IPS-18c (cell line): ENCODE data around the gene APBB2.
"Not testable (repeated sequence)": the region's sequence is repeated elsewhere in the genome, so short reads cannot be mapped to it uniquely, and the experiment has no call there.

Experiments
- H3K4me3 ChIP-seq: 2 replicates; pipeline ENCODE4 v1.7.0; 2013; ENCODE audit warnings: low read depth, mild to moderate bottlenecking, low read length, moderate library complexity; ENCODE audit not compliant: insufficient read depth
- H3K9me3 ChIP-seq: one replicate; pipeline ENCODE4 v1.6.1; 2013; ENCODE audit warnings: mild to moderate bottlenecking, low read length, moderate library complexity; ENCODE audit not compliant: control insufficient read depth, insufficient read depth

APBB2 gene

DNA sequence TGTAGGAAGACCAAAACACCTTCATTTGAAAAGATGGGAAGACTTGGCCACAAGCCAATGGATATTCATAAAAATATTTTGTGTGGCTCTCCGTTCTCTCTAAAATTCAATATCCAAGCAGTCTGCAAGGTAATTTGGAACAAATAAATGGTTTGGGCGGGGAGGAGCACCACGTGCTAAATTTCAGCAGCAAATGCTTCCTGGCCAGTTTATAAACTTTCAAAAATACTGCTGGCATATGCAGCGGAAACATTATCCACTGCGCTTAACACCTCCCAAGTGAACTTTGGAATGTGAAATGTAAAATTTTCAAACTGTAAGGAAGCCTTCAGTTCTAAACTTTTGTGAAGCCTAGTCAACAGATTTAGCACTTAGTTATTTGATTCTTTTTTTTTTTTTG is 273.6 kb downstream of the APBB2 start:
- H3K9me3 ChIP-seq: no peaks in the 10 kb centered on the region
- no peak overlapping the region for H3K4me3 ChIP-seq

DNA sequence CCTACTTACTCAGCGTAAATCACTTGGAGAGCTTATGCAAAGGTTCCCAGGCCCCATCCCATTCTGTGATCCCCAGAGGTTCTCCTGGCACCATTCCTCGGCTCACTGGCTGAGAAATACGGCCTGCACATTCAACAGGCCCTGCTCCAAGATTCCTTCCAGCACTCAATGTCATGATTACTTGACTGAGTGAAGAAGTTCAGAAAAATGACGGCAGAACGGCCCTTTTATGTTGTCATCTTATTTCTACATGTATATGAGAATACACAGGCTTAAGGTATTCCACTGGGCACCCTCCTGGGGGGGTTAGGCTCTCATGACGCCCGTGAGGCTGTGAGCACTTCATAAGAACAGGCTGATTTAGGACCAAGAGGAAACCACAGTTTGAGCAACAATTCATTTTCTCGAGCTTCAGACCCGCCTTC is 274.0 kb downstream of the APBB2 start:
- Histone ChIP-seq H3K4me3 (no peak overlapping the region), H3K9me3 (no peaks in the 10 kb centered on the region)

DNA sequence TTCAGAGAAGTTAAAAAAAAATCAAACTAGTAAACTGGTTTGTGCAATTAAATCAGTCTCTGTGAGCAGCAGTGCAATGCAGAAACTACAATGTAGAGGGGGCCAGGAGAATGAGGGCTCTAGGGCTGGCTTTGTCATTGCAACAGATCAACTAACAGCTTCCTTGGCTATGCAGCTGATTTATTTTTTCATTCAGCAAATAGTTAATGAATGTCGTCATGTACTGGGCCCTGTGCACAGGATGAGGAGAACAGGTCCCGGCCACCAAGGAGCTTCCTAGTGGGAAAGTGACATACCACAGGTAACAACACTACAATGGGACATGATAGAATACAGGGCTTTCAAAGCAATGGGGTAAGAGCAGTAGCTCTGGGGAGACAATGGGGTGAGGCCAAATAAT is 274.5 kb downstream of the APBB2 start:
- H3K9me3 ChIP-seq: no peaks in the 10 kb centered on the region
- H3K4me3 ChIP-seq: no peak overlapping the region

DNA sequence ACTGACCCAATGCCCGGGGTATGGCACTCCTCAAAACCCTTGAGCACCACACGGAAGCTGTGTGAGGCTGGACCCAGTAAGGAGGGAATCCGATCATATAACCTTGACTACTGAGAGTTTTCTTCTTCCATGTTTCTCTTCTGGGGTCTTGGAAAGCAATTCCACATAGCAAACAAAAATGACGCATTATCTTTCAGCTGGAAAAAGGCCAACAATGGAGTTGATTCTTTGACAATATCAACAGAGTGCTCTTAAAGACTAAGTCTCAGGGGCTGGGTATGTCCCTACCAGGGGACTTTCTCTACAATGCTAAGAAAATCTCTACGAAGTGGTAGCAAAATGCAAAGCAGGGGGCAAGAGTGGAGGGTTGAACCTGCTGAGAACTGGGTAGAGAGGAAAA is 276.0 kb downstream of the APBB2 start:
- no peak overlapping the region for H3K4me3 ChIP-seq
- H3K9me3 ChIP-seq: no peaks in the 10 kb centered on the region

DNA sequence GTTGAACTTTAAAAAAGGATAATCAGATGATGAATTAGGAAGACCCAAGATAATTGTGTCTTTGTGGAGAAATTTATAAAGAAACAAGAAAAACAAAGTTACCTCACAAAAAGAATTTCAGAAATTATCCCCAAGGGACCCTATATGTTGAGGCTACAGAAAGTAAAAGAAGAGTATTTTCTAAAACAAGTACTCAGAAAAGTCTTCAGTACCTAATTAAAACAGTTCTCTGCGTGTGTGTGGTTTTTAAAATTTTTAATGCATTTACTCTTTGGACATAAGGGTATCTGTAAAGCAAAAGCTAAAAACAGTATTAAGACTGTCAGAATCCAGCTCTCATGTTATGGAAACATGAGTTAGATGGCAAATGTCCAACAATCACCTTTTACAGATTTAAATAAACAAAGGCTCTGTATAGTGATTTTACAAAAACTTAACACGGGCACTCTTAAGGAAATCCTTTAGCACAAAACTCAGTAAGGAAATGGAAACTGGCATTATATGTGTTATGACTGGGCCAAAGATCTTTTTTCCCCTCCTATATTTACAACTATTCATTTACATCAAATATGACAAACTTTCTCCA is 277.1 kb downstream of the APBB2 start:
- Histone ChIP-seq H3K4me3 (no peak overlapping the region), H3K9me3 (no peaks in the 10 kb centered on the region)

DNA sequence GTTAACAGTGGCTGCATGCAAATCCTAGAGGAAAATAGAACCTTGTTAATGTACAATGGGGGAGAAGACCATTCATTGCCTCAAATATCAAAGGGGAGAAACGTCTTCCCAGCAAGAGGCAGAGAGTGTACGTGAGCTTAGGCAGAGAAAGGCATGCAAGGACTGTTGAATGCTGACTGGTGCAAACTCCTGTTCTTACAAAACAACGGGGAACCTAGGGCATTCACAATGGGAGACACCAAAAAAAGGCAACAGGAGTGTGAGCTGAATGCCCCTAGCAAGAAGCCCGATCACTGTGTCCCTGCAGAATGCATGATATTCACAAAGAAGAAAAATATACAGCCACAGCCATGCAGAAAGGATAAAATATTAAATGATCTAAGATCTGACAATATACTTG is 279.7 kb downstream of the APBB2 start:
- H3K9me3 ChIP-seq: no peaks in the 10 kb centered on the region
- H3K4me3 ChIP-seq: no peak overlapping the region

DNA sequence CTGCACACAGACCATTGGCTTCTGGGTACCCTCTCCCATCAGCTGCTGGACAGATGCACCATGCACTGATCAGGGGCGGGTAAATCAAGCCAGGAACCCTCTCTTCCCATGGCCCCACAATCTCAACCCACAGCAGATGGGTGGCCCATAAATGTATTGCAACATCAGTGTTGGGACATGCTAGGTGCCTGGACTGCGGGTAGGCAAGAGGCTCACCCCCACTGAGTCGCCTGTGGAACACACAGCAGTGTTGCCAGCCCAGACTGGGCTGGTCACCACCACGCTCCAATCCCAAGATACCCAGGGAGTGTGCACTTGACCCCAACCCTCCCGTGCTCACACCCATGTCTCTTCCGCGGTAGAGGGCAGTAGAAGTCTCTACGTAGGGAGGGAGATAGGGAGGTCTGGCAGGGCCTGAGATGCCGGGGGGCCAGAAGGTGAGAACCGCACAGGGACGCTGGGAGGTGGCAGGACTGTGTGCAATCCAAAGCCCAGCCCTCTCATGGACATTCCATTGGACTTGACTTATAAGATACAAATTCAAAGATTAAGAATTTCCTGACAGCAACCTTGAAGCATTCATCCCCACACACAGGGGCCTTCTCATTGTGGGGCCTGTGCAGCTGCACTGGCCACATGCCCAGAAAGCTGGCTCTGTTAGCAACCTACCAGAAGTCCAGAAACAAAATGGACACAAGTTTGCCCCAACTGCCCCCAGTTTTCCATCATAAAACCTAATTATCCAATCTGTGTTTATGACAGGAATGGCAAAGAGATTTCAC is 280.9 kb downstream of the APBB2 start:
- Histone ChIP-seq H3K4me3 (no peak overlapping the region), H3K9me3 (no peaks in the 10 kb centered on the region)

DNA sequence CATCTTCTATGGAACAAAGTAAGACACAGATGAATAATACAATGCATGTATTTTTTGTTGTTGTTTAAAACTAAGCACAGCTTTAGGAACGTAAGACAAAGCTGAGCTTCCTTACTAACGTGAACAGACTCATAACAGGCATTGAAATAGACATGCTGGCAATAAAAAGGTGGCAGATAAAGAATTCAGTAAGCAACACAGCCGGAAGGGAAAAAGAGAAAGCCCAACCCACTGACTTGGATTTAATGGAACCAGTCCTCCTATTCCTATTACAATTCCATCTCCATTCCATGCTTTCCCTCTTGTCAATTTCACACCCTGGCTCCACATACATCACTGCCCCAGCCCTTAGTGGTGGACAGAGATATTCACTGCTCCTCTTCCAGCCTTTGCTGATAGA is 282.5 kb downstream of the APBB2 start:
- H3K4me3 ChIP-seq: no peak overlapping the region
- no peaks in the 10 kb centered on the region for H3K9me3 ChIP-seq

DNA sequence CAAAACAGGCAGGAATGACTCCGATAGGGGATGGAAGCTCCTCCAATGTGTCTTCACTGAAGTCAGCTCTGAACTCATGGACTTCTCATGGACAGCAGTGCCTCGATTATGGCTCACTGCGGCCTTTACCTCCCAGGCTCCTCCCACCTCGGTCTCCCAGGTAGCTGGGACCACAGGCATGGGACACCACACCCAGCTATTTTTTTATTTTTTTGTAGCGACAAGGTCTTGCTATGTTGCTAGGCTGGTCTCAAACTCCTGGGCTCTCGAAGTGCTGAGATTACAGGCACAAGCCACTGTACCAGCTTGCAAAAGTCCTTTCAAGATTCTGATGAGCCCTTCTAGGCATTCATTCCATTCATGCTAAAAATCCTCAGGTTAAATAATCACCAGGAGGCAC is 283.1 kb downstream of the APBB2 start:
- Histone ChIP-seq H3K9me3 (no peaks in the 10 kb centered on the region), H3K4me3 (no peak overlapping the region)

DNA sequence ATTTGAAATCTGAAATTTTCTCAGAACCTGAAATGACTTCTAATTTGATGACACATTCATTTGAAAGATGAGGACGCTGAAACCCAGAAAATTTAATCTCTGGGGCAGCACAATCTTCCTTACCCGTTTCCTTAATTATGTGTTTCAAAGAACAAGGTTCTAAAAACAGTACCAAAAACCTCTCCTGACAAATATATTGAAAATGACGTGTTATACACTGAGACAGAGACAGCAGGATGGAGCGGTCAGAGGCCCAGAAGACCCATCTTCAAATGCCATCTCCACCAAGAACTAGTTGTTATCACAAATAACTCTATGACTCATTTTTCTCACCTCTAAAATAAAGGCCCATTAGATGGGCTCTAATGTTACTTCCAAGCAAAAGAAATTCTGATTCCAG is 287.3 kb downstream of the APBB2 start:
- Histone ChIP-seq H3K4me3 (no peak overlapping the region), H3K9me3 (no peaks in the 10 kb centered on the region)

DNA sequence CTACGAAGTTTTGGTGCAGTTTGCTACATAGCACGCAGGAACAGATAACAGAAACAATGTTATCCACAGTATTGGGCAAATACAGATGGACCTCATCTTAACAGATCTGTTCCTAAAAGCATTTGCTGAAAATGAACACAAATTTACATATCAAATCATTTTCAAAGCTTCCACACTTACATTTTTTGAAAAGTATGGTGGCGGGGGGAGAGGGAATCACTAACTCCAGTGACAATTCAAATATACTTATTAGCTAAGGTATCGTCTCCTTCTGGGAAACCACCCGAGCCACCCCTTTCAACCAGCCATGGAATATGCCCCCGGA is 289.6 kb downstream of the APBB2 start:
- Histone ChIP-seq H3K9me3 (no peaks in the 10 kb centered on the region), H3K4me3 (no peak overlapping the region)

DNA sequence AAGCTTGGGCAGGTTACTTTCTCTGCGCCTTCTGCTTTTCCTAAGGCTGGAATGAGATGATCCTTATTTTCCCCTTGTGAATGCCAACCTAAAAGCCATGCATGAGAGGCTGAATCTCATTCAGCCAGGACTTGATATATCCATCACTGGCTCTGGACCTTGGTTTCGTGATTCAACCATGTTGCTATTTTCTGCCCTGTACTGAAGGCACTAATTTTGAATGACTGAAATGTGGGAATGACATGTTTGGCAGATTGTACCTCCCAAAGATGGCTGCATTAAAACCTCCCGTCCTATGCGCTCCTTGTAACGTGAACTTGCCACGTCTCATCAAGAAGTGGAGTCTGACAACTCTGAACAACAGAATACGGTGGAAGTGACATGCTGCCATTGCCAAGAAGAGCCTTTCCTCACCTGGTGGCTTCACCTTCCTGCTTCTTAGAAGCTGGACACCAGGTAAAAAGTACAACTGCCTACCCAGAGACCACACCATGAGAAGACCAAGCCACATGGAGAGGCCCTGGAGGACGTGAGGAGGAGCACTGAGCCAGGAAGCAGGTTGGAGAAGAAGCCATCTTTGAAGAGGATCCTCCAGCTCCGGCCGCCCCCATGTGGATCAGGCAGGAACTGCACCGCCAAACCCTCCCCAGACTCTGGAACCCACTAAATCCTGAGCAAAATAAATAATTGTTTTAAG is 290.1 kb downstream of the APBB2 start:
- Histone ChIP-seq H3K4me3 (no peak overlapping the region), H3K9me3 (no peaks in the 10 kb centered on the region)

DNA sequence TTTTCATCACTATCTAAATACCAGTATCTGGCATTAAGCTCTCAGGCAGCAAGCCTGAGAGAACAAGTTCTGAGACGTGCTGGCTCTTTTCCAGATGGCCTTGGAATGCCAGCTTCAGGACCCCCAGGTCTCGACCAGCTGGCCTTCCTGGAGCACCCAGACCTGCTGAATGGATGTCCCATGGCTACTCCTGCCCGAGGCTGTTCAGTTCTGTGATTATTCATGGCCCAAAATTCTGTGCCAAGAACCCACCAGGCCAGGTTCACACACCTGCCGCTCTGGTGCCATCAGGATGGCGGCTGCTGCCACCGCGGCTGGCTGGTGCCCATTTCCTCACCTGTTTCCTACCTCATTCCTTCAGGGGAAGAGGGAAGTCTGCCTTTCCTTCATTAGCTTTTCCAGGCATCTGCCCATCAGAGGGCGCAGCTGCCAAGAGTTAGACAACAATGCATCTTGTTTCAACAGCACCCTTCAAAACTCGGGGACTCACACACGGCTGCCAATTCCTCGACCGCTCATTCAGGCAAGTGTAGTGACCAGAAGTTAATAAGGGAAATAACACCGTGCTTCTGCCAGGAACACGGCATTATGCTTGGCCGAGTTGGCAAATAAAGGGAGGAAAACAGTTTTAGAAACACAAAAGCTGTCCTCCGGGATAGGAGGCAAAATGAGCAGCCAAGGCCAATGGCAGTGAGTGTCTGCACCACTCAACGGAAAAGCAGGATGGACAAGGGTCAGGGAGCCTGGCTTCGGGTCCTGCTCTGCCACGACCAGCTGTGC is 290.8 kb downstream of the APBB2 start:
- no peak overlapping the region for H3K4me3 ChIP-seq
- no peaks in the 10 kb centered on the region for H3K9me3 ChIP-seq

DNA sequence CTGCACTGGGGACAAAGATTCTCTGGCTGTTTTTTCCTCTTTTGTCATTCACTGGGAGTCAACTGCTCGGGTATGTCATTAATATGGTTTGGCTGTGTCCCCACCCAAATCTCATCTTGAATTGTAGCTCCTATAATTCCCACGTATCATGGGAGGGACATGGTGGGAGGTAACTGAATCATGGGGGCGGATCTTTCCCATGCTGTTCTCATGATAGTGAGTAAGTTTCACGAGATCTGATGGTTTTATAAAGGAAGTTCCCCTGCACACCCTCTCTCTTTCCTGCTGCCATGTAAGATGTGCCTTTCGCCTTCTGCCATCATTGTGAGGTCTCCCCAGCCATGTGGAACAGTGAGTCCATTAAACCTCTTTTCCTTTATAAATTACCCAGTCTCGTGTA is 294.4 kb downstream of the APBB2 start:
- H3K4me3 ChIP-seq: not testable (repeated sequence)

DNA sequence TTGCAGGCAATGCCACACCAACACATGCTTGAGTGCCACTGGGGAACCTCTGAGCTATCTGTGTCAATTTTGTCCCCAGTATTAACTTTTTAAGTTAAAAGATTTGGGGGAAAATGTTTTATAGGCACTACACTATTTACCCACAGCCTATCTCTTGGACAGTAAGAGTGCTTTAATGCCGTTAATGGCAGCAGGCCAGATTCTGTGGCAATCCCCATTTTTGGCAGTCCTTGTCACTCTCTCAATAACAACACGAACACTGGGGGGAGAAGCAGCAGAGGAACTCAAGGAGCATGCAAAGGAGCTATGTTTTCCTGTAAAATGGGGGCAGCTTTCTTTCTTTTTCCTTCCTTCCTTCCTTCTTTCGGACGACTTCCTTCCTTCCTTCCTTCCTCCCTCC is 296.0 kb downstream of the APBB2 start:
- H3K4me3 ChIP-seq: no peak overlapping the region
- no peaks in the 10 kb centered on the region for H3K9me3 ChIP-seq

More for the DNA sequence above, 294.4 kb downstream of the APBB2 start:
- H3K9me3 ChIP-seq: not testable (repeated sequence)

DNA sequence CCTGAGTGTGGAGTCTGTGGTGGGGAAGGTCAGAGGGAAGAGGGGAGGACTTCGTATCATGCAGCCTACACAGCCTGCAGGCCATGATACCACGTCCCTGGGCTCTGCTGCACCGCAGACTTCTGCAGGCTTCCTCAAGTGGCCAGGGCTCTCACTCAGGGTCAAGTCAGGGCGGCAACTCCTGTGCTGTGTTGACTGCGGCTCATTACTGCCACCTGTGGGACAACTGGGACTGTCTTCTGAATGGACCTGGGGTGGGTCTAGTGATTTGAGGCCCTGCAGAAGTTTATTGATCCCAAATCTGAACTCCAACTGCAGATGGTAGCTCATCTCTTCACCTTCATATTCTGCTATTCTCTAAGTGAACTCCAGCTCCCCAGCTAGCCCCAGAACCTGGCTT is 297.5 kb downstream of the APBB2 start:
- no peaks in the 10 kb centered on the region for H3K9me3 ChIP-seq
- no peak overlapping the region for H3K4me3 ChIP-seq

DNA sequence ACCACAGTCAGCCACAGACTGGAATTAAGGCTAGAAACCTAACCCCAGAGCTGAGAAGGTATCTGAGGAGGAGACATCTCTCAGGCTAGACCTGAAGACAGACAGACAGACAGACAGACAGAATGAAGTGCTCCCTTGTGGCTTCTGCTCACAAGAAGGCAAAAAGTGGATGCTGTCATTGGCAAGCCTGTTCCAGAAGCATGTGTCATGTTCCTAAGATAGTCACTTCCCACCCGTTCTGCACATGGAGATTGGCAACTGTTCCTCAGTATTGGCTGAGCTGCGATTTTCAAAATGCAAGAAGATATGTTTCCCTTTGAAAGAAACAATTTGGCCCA is 298.2 kb downstream of the APBB2 start:
- Histone ChIP-seq H3K4me3 (no peak overlapping the region), H3K9me3 (no peaks in the 10 kb centered on the region)
